Erythroblast (primary cell): ENCODE measurements around the gene DIO3.

ENCODE experiments used
- DNase-seq, 2 experiments: peaks; one replicate each; lab custom pipeline; 2025; lab: John Stamatoyannopoulos, UW
- GATA1 ChIP-seq: IDR thresholded peaks from 2 replicates; pipeline ENCODE4 v1.6.1; 2011; ENCODE audit warnings: low read depth, mild to moderate bottlenecking, control low read depth, low read length, moderate library complexity
- POLR2A ChIP-seq: IDR thresholded peaks from 2 replicates; pipeline ENCODE4 v1.6.1; 2011; ENCODE audit warnings: mild to moderate bottlenecking, low read length

Gene DIO3

DNA sequence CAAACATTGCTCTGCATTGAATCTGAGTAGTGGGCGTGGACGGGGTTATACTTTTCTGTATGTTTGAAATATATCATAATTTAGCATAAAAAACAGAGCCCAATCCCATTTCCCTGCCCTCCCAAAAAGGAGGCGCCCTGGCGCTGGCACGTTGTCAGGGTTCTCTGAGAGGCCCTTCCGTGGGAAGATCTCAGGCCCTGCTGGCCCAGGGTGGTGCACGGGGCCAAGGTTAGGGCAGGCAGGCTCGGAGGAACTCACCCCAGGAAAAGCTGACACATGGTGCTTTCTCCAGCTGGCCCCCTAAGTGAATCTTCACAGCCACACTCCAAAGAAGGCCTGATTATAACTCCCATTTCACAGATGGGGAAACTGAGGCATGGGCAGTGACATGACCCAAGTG is 17.2 kb downstream of the DIO3 start:
- DNase-seq: no peak
- TF ChIP-seq POLR2A: no peak
- no peak for TF ChIP-seq GATA1

DNA sequence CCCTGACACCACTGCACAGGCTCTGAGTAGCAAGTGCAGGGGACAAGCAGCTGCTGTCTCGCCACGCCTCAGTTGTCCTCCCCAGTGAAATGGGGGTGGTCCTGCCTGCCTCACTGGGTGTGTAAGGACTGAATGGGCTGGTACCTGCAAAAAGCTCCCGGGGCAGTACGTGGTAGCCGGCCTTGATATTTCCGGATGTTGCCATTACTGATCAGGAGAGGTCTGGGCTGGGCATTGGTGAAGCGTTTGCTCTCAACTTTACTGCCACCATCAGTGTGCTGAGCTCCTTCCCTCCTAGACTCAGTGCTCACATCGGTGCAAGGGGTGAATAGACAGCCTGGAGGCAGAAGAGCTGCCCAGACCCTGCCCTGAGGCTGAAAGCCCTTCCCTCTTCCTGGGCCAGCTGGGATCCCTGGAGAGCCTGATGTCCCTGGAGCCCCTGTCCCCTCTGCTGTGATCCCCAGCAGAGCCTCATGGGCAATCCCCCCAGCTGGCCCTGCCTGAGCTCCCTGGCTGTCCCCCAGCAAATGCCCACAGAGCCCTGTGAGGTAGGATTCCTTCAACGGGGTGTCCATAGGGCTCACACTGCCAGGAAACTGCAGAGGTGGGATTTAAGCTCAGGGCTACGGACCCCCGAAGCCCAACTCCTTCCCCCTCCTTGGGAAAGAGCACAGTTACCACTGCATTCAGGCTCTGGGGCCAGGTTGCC is 18.2 kb downstream of the DIO3 start:
- no peak for DNase-seq
- no peak for TF ChIP-seq POLR2A
- TF ChIP-seq GATA1: no peak

DNA sequence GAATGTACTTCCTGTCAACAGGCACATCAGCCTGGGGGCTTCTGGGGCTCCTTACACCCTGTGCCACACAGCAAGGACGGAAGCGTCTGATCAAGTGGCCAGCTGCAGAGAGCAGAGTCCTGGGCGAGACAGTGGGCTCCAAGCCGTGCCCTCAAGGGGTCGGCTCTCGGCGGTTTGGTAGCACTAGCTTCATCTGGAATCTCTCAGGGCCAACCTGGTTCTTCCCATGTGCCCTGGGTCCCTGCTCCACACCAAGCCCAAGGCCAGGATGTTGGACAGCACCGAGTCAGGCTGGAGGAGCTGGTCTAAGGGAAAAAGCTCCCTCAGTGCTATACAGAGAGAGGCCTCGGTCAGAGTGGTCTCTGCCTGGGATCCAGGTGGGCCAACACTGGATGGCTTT is 20.5 kb downstream of the DIO3 start:
- no peak for DNase-seq
- TF ChIP-seq POLR2A: no peak
- no peak for TF ChIP-seq GATA1

DNA sequence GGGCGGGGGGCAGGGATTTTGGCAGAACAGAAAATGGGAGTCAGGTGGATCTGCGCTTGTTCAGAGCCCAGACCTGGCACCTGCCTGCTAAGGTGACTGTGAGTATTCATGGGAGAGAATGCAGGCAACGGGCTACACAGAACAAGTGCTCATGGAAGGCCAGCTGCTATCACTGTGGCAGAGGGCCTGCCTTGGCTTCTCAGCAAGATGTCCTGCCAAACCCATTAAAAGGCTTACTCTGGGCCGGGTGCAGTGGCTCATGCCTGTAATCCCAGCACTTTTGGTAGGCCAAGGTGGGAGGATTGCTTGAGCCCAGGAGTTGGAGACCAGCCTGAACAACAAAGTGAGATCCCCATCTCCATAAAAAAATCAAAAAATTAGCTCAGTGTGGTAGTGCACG is 21.0 kb downstream of the DIO3 start:
- no peak for TF ChIP-seq GATA1
- no peak for TF ChIP-seq POLR2A
- no peak for DNase-seq

DNA sequence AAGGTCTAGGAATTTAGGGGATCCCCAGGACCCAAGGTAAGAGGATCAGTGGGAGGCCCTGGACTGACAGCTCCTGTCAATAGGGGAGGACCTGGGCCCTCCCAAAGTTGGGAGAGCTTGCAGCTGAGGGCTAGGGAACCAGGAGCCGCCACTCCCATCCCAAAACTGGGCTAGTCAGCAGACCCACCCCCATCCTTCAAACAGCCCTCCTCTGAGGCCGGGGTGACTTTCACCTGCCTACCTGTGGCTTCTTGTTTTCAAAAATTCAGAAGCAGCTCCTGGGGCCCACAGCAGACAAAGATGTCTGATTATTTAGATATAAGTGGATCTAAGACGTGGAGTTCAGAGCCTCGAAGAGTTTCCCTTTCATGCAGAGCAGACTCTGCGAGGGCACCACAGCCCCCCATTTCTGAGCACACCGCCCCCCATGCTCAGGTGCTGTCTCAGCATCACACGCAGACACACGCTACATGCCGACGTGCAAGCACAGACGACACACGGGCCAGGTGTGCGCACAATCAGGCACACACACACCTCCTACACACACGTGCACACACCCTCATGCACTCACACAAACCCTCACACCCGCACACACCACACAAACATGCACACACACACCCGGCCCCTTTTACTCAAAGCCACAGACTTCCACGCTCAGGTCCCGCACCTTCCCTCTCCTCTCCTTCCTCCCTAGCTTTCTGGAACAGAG is 21.9 kb downstream of the DIO3 start:
- TF ChIP-seq POLR2A: no peak
- TF ChIP-seq GATA1: no peak
- DNase-seq: no peak

DNA sequence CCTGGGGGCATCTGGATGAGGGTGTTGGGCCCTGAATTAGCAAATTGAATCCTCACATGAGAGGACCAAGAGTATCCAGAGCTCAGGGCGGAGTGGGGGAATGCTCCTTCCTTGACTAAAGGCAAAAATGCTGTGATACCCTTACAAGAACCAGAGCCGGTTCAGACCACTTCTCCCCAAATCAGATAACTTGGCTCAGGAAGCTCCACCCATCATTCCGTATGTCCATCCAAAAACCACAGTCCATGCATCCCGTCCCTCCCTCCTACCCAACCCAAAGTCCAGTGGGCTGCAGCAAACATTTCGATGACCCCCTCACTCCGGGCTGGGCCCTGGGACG is 22.4 kb downstream of the DIO3 start:
- no peak for DNase-seq
- no peak for TF ChIP-seq POLR2A
- no peak for TF ChIP-seq GATA1

DNA sequence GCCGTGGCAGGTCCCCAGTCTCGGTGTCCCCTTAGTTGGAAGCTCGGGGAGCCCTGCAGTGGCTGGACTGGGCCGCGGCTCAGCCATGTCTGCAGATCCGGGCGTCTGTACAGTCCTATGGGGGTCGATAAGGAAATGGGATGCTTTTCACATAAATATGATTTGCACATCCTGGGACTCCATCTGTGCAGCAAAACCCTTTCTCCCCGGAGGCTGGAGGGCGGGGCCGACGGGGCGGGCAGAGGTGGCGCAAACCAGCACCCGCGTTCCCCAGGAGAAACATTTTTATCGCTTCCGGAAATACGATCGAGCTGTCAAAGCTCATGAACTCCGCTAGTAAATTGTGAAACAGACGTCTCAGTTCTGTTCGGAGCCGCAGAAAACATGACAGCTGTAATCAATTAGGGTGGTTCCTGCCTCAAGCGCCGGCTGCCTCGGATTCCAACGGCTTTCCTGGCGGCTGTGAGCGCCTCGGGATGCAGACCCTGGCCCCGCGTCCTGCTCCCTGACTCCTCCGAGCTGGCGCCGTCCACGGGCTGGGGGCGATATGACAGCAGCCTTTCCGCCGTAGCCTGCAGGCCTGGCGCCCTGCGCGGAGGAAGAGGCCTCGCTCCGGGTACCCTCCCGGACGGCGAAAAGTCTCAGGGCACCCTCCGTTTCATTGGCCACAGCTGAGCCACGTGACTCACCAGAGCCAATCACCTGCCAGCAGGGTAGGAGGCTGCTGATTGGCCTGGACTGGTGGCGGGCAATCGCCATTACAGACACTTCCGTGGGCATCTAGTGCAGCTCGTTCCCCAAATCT is 23.0 kb downstream of the DIO3 start:
- DNase-seq: no peak
- no peak for TF ChIP-seq GATA1

DNA sequence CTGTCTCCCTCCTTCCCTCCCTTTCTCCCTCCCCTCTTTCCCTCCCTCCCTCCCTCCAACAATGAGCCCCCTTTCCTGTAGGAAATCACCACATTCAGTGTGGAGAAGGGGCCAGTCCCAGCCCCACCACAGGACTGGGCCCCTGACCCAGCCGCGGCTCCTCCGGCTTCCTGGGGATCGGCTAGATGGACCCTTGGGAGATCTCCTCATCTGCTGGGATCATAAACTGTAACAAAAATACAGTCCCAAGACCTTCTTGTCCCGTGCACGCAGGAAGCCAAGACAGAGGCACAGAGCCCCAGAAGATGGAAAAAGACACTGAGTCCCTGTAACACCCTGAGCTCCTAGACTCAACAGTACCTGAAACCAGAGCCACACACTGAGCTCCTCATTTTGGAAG is 23.9 kb downstream of the DIO3 start:
- TF ChIP-seq GATA1: no peak
- TF ChIP-seq POLR2A: no peak

DNA sequence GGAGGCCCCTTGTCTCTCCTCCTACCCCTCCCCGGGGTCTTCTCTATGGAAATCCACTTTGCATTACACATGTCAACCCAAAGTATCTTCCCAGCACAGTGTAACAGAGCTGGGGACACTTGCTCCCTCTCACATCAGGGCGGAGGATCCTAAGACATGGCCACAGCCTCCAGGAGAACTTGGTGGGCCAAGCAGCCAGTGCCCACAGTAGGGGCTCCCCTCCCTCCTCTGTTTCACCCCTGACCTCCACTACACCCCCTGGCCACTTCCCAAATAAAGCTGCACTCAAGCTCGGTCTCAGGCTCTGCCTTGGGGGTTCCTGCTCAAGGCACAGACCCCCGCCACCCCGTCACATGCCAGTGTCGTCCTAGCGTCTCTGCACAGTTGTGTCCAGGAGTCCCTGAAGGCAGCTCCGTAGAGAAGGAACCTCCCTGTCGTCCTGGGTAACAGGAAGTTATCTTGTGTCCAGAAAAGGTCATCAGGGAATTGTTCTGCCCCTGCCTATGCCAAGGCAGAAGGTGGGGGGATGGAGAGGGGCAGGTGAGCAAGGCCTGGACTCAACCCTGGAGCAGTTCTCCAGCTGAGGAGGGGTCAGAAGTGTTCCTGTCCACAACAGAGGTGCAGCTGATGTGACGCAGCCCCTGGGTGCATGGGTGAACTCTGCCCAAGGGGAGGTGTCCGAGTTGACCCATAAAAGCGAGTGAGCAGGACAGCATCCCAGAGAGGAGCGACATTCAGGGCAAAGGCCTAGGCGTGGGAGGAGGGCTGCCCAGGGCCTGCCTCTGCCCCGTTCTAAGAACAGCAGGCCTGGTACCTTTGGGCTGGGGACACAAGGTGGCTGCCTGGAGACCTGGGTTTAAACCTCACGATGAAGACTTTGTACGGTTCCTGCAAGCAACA is 25.5 kb downstream of the DIO3 start:
- TF ChIP-seq POLR2A: no peak
- no peak for TF ChIP-seq GATA1
- no peak for DNase-seq

More for the DNA sequence above, 23.9 kb downstream of the DIO3 start:
- no peak for DNase-seq

DNA sequence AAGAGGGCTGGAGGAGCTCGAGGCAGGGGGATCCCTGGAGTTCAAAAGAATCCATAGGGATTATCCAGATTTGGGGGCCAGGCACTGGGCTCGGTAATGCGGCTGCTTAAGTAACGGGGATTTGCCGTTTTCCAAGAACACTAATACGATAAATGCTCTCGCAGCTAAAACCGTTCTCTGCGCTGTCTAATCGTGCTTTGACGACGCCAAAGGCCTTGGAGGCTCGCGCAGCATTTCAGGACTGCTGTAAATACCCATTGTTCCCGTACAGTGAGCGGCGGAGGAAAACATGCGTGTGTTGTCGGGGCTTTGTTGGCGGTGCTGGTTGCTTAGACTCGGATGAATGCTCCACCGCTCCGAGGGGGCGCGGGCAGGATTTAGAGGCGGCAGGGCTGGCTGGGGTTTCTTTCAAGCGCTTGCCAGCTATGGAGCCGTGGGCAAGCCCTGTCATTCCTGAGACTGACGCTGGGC is 26.2 kb downstream of the DIO3 start:
- TF ChIP-seq POLR2A (no peak), GATA1 (no peak)
- DNase-seq: no peak

DNA sequence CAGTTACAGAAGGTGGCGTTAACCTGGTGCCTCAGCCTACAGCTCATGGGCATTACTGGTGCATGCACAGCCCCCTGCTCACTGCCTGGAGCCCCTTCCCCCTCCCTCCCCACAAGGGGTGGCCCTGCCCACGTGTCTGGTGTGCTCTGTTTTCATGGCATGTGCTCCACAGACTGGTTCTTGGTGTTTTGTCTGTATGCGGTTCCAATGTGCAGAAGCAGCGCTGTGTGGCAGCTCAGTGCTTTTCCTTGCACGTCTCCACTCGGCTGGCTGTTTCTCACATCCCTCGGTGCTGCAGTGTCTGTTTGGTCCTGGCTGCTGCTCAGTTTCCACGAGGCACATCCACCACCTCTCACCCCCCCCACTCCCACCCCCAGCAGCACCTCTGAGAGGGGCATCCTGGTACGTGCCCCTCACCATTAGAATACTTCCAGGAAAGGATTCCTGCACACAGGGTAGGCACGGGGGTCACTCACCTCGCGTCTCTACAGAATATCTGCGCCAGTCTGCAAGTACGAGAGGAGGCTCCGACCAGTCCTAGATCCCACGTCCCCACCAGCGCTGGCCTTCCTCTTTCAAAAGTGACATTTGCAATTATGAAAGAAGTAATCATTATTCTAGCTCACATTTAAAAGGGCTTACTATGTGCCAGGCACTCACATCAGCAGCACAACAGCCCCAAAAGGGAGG is 27.1 kb downstream of the DIO3 start:
- TF ChIP-seq POLR2A (no peak), GATA1 (no peak)
- no peak for DNase-seq

DNA sequence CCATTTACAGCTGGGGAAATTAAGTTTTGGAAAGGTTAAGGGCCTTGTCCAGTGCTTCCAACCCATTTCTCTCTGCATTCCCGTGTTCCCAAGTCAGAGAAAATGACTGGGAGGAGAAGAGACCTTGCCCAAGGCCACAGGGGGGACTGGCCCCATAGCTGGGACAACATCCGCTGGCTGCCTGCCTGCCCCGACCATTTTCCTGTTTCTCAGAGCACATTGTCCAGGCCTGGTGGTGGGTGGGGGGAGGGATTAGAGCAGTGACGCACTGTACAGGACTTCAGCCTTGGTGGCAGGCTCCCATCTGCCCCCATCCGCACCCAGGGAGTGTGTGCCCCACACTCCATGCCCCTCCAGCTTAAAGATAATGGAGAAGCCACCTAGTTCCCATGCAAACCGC is 27.7 kb downstream of the DIO3 start:
- TF ChIP-seq POLR2A (no peak), GATA1 (no peak)
- DNase-seq: no peak

DNA sequence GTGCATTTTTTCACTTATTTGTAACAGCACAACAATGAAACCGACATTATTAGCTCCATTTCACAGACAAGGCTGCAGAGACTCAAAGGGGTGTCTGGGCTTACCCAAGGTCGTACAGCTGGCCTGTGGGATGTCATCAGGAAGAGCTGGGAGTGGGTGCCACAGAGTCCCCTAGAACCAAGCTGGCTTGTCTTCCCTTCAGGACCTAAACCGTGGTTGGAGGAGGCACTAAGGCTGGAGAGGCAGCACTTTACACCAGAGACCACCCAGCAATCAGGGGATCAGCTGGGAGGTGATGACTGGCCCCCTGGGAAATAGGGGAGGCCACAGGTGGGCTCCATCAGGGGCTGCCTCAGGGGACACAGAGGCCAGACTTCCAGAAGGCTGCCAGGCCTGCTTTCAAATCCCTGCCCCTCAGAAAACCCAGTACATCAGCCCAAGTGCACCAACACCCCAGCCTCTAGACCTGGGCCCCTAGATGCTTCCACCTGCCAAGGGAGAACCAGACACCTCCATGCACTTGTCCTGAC is 28.3 kb downstream of the DIO3 start:
- DNase-seq: no peak
- TF ChIP-seq POLR2A: no peak
- TF ChIP-seq GATA1: no peak
